IMR-90 (cell line): ENCODE measurements around the gene CCDC117. TPM values are rescaled to one million over a fixed set of nuclear protein-coding genes. Genes with fewer than 3 reads are reported as not detected.

Experiments used
- ATAC-seq: fragments of 200-7000 bp; cut with Tn5 transposase; 2 replicates; pipeline ENCODE4 v1.9.1; 2020; ENCODE audit warnings: low read depth, mild to moderate bottlenecking, moderate library complexity
- BruUV-seq: library from RNA; stranded (reverse); fragments of 400-500 nt; replicated peaks from 2 replicates; lab custom pipeline; 2021; lab: Mats Ljungman, UMichigan
- CTCF ChIA-PET: fragments of 300-600 bp; formaldehyde crosslinking; extraction: SDS; loops from one replicate; lab custom pipeline; 2021; ENCODE audit warnings: antibody characterized with exemption; lab: Yijun Ruan, JAX
- POLR2A ChIA-PET: fragments of 300-600 bp; sonication (Branson Sonifier 250); formaldehyde crosslinking; loops from one replicate; lab custom pipeline; 2022; ENCODE audit warnings: antibody characterized with exemption; ENCODE audit not compliant: unreplicated experiment; lab: Charles Lee
- DNase-seq: peaks from one replicate; pipeline ENCODE4 v3.0.0; 2013
- H2AFZ ChIP-seq: replicated peaks from 2 replicates; pipeline ENCODE3; 2013; ENCODE audit warnings: low read length, mild to moderate bottlenecking; ENCODE audit not compliant: poor library complexity
- H2AK5ac ChIP-seq: 2 replicates; pipeline ENCODE4 v1.6.1; 2013; ENCODE audit warnings: low read depth, low read length, inconsistent platforms
- H2AK9ac ChIP-seq: replicated peaks from 2 replicates; pipeline ENCODE3; 2013; ENCODE audit warnings: mild to moderate bottlenecking, low read depth, low read length, moderate library complexity; ENCODE audit not compliant: poor library complexity
- H2BK120ac ChIP-seq: 2 replicates; pipeline ENCODE4 v1.6.1; 2013; ENCODE audit warnings: low read depth, low read length, inconsistent platforms
- H2BK15ac ChIP-seq: 3 replicates; pipeline ENCODE4 v1.6.1; 2013; ENCODE audit warnings: low read depth, low read length, inconsistent platforms
- H2BK20ac ChIP-seq: 2 replicates; pipeline ENCODE4 v1.6.1; 2013; ENCODE audit warnings: low read depth, mild to moderate bottlenecking, inconsistent platforms, low read length, moderate library complexity
- H2BK5ac ChIP-seq: 2 replicates; pipeline ENCODE4 v1.6.1; 2013; ENCODE audit warnings: mild to moderate bottlenecking, low read depth, low read length, inconsistent platforms; ENCODE audit not compliant: poor library complexity, severe bottlenecking
- H3K14ac ChIP-seq: replicated peaks from 2 replicates; pipeline ENCODE4 v1.6.1; 2013; ENCODE audit warnings: low read depth, low read length, inconsistent platforms
- H3K18ac ChIP-seq: 2 replicates; pipeline ENCODE4 v1.6.1; 2013; ENCODE audit warnings: low read depth, low read length, control low read depth
- H3K23ac ChIP-seq: 2 replicates; pipeline ENCODE4 v1.6.1; 2013; ENCODE audit warnings: low read depth, low read length, inconsistent platforms
- H3K27ac ChIP-seq: 2 replicates; pipeline ENCODE4 v1.5.1; 2013; ENCODE audit warnings: mild to moderate bottlenecking, control low read depth, low read length; ENCODE audit not compliant: insufficient read depth
- H3K27me3 ChIP-seq: 2 replicates; pipeline ENCODE4 v1.6.1; 2013; ENCODE audit warnings: low read length; ENCODE audit not compliant: control insufficient read depth, insufficient read depth
- H3K36me3 ChIP-seq: 2 replicates; pipeline ENCODE4 v1.6.1; 2013; ENCODE audit warnings: low read length, mixed read lengths; ENCODE audit not compliant: control insufficient read depth, insufficient read depth
- H3K4ac ChIP-seq: 2 replicates; pipeline ENCODE4 v1.6.1; 2013; ENCODE audit warnings: low read depth, low read length, inconsistent platforms
- H3K4me1 ChIP-seq: 2 replicates; pipeline ENCODE4 v1.6.1; 2013; ENCODE audit warnings: low read length, mixed read lengths; ENCODE audit not compliant: control insufficient read depth, insufficient read depth
- H3K4me2 ChIP-seq: 2 replicates; pipeline ENCODE4 v1.6.1; 2013; ENCODE audit warnings: low read depth, mild to moderate bottlenecking, control low read depth, low read length, moderate library complexity
- H3K4me3 ChIP-seq: 2 replicates; pipeline ENCODE4 v1.5.1; 2013; ENCODE audit warnings: low read depth, mild to moderate bottlenecking, control low read depth, low read length, moderate library complexity; ENCODE audit not compliant: insufficient read depth
- H3K56ac ChIP-seq: 2 replicates; pipeline ENCODE4 v1.6.1; 2013; ENCODE audit warnings: low read length, inconsistent platforms; ENCODE audit not compliant: insufficient read depth; ENCODE audit errors: extremely low read depth
- H3K79me1 ChIP-seq, 2 experiments: 2 replicates each; pipeline ENCODE4 v1.6.1; 2013; ENCODE audit warnings: low read length in 2 of 2, inconsistent platforms in 1 of 2, low read depth in 1 of 2
- H3K9ac ChIP-seq: 2 replicates; pipeline ENCODE4 v1.6.1; 2013; ENCODE audit warnings: low read depth, low read length, control low read depth
- H3K9me1 ChIP-seq: 2 replicates; pipeline ENCODE4 v1.6.1; 2013; ENCODE audit warnings: low read length, inconsistent platforms; ENCODE audit not compliant: insufficient read depth
- H3K9me3 ChIP-seq: 2 replicates; pipeline ENCODE4 v1.6.1; 2013; ENCODE audit warnings: low read length; ENCODE audit not compliant: control insufficient read depth, insufficient read depth
- H4K20me1 ChIP-seq: 2 replicates; pipeline ENCODE4 v1.6.1; 2013; ENCODE audit warnings: low read length, inconsistent platforms; ENCODE audit not compliant: insufficient read depth
- H4K5ac ChIP-seq: 2 replicates; pipeline ENCODE4 v1.6.1; 2013; ENCODE audit warnings: mild to moderate bottlenecking, low read depth, low read length, control low read depth
- H4K8ac ChIP-seq, 2 experiments: 2 replicates each; pipeline ENCODE4 v1.6.1; 2013; ENCODE audit warnings: low read depth in 2 of 2, low read length in 2 of 2, control low read depth in 1 of 2, inconsistent platforms in 1 of 2
- H4K91ac ChIP-seq: 2 replicates; pipeline ENCODE4 v1.6.1; 2013; ENCODE audit warnings: low read depth, low read length, inconsistent platforms; ENCODE audit not compliant: insufficient read depth
- CEBPB ChIP-seq: IDR thresholded peaks from 2 replicates; pipeline ENCODE4 v1.6.1; 2012; ENCODE audit warnings: low read depth, low read length, improper control_type of control experiment
- CHD1 ChIP-seq: IDR thresholded peaks from 2 replicates; pipeline ENCODE4 v1.6.1; 2012; ENCODE audit warnings: low read depth, low read length, improper control_type of control experiment
- FOS ChIP-seq: fragments of 150-350 bp; IDR thresholded peaks from 2 replicates; pipeline ENCODE4 v1.6.1; 2016; ENCODE audit warnings: low read depth, low read length
- NFE2L2 ChIP-seq: fragments of 150-350 bp; IDR thresholded peaks from 2 replicates; pipeline ENCODE4 v1.6.1; 2016; ENCODE audit warnings: low read depth, mild to moderate bottlenecking, low read length
- RAD21 ChIP-seq: IDR thresholded peaks from 2 replicates; pipeline ENCODE4 v1.6.1; 2012; ENCODE audit warnings: low read length, improper control_type of control experiment
- WGBS, 2 experiments: methylation state at CpG; one replicate each; pipeline versions ENCODE4 v1.1.5 to v1.1.7; 2013; ENCODE audit warnings: missing lambda C conversion rate in 2 of 2; ENCODE audit not compliant: insufficient read length in 1 of 2; ENCODE audit errors: extremely low coverage in 2 of 2; 5-methylcytosine and 5-hydroxymethylcytosine counted together
- dilution Hi-C: fragments of 300-500 bp; cut with HindIII; formaldehyde crosslinking; loops from one replicate; pipeline ENCODE4 v1.14.3; 2018; ENCODE audit warnings: low sequenced_read_pairs; ENCODE audit not compliant: unreplicated experiment
- in situ Hi-C: fragments of 300-500 bp; cut with MboI; formaldehyde crosslinking; loops from 3 replicates; pipeline ENCODE4 v1.14.3; 2019; ENCODE audit warnings: low sequenced_read_pairs, inconsistent platforms, mixed read lengths
- intact Hi-C: fragments of 100-400 bp; cut with micrococcal nuclease; formaldehyde crosslinking; loops from 2 replicates; pipeline ENCODE4 v1.10.0; 2022
- polyA plus RNA-seq, 3 experiments: library from polyadenylated mRNA; depleted of rRNA; stranded (reverse); fragments of >200 nt; gene quantifications; 2 replicates each; pipeline ENCODE4 v1.2.3, GENCODE V29; 2012; ENCODE audit warnings: low replicate concordance in 1 of 3
- total RNA-seq: library from RNA; depleted of rRNA; stranded (reverse); fragments of >200 nt; gene quantifications from 2 replicates; pipeline ENCODE4 v1.2.3, GENCODE V29; 2012

The CCDC117 gene
- total and polyA plus RNA-seq, 2 of the 4 experiments (the other 2 are of a cell fraction), result 5.9 to 7.0 TPM

- no peak overlapping the region for H3K27ac ChIP-seq
- ChIA-PET POLR2A (no interaction called here), CTCF (interaction anchor here (0.7 kb wide), 1 partner anchor 369 kb away, joined by 4 read pairs; no protein-coding TSS in a partner anchor)
- in situ Hi-C loops, result no loop called here
- WGBS, 2 experiments, result no CpG with 5 or more reads among the region's 1 CpG
- peaks cover 21 to 67% of the 10 kb centered on the region in 2 experiments for H3K79me1 ChIP-seq
- H4K91ac ChIP-seq, result no peak overlapping the region
- H3K4ac ChIP-seq, result no peak overlapping the region
- no peak overlapping the region for H3K23ac ChIP-seq
- intact Hi-C loops, result no loop called here
- H2BK120ac ChIP-seq, result no peak overlapping the region
- no peak for DNase-seq
- dilution Hi-C loops, result no loop called here
- no peak overlapping the region for H2BK20ac ChIP-seq
- no peak for ATAC-seq
- H3K18ac ChIP-seq, result no peak overlapping the region
- no peak overlapping the region for H3K4me3 ChIP-seq
- no peak overlapping the region for H2AK9ac ChIP-seq
- H3K9ac ChIP-seq, result no peak overlapping the region
- H3K4me2 ChIP-seq, result no peak overlapping the region
- no peak overlapping the region for H2AFZ ChIP-seq
- no peak overlapping the region for H2BK5ac ChIP-seq
- TF ChIP-seq FOS (no peak), CEBPB (no peak), RAD21 (no peak), NFE2L2 (no peak), CHD1 (no peak)
- no peaks in the 10 kb centered on the region for H3K9me1 ChIP-seq
- peaks cover 5% of the 10 kb centered on the region for H3K4me1 ChIP-seq
- BruUV-seq, result no TSS peak
- no peak overlapping the region for H2BK15ac ChIP-seq
- H3K9me3 ChIP-seq, result no peaks in the 10 kb centered on the region
- peaks cover 41% of the 10 kb centered on the region for H3K36me3 ChIP-seq
- H2AK5ac ChIP-seq, result no peak overlapping the region
- no peak overlapping the region for H4K8ac ChIP-seq
- no peaks in the 10 kb centered on the region for H3K27me3 ChIP-seq
- H4K20me1 ChIP-seq, result peaks cover 16% of the 10 kb centered on the region
- no peak overlapping the region for H3K56ac ChIP-seq
- no peak overlapping the region for H4K5ac ChIP-seq
- no peak overlapping the region for H3K14ac ChIP-seq
These were observed 7.8 kb downstream of the CCDC117 start for GRCh38 chr22:28780296-28780695.
